ENCODE results near the gene RTN4R. TPM values are rescaled to one million over a fixed set of nuclear protein-coding genes. Genes with fewer than 3 reads are reported as not detected.
A peak's percentile ranks its signal among the peaks of the same experiment; 100 is the strongest.

RTN4R gene
- total RNA-seq, 1 donor from 2014 or later: 38.3 TPM

DNA sequence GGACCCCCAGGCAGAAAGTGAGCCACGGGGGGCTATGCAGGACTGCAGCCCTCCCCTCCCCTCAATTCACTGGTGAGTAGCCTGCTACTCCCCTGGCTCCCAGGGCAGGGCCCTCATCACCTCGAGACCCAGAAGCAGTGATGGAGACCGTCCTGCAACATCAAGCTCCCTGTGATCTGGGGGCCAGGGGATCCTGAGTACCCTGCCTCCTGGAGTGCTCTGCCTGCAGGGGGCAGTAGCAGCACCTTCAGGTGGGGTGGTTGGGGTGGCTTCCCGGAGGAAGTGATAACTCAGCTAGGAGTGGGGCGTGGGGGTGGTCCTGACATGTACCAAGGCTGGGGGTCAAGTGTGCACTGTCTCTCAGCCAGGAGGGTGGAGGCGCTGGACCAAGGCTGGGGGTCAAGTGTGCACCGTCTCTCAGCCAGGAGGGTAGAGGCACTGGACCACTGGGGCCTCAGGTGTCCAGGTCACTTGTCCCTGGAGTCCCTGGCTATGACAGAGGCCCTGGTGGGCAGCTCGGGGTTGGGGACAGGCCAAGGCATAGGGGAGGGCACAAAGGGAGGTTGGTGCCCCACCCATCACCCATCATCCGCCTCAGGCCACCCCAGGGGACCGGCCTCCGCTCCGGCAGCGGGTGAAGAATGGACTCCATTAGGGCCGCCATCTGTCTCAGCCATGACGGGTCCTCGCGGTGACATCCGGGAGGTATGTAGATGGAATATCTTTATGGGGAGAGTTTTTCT lies 9.4 kb downstream of the RTN4R start:
- Mint-ChIP-seq H3K36me3 (ENCODE audit: unreplicated experiment) (no peaks in the 10 kb centered on the region), H3K9me3 (ENCODE audit: unreplicated experiment) (peaks cover 13% of the 10 kb centered on the region), H3K4me1 (ENCODE audit: low read depth, unreplicated experiment) (peaks cover 12% of the 10 kb centered on the region), H3K27me3 (ENCODE audit: unreplicated experiment) (peaks cover under 1% of the 10 kb centered on the region), H3K4me3 (ENCODE audit: unreplicated experiment) (no peak overlapping the region), H3K27ac (ENCODE audit: unreplicated experiment) (no peak overlapping the region)
- TF ChIP-seq, protein P1, sequence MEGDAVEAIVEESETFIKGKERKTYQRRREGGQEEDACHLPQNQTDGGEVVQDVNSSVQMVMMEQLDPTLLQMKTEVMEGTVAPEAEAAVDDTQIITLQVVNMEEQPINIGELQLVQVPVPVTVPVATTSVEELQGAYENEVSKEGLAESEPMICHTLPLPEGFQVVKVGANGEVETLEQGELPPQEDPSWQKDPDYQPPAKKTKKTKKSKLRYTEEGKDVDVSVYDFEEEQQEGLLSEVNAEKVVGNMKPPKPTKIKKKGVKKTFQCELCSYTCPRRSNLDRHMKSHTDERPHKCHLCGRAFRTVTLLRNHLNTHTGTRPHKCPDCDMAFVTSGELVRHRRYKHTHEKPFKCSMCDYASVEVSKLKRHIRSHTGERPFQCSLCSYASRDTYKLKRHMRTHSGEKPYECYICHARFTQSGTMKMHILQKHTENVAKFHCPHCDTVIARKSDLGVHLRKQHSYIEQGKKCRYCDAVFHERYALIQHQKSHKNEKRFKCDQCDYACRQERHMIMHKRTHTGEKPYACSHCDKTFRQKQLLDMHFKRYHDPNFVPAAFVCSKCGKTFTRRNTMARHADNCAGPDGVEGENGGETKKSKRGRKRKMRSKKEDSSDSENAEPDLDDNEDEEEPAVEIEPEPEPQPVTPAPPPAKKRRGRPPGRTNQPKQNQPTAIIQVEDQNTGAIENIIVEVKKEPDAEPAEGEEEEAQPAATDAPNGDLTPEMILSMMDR (IDR thresholded peaks at IDR 0.05; ENCODE audit: partially characterized antibody, unreplicated experiment): peak; percentile 27
- no peak for DNase-seq

DNA sequence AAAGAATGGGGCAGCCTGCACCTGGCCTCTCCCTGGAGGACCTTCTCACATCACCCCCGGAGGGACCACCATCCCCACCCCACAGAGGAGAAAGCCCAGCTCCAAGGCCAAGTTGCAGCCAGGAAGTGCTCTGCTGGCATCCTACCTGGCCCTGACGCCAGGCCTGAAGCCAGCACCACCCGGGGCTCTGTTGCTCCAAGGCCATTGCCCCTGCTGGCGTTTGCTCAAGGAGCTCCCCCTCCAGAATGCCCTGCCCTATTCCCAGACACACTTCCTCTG lies 10.2 kb downstream of the RTN4R start:
- Mint-ChIP-seq H3K36me3 (ENCODE audit: unreplicated experiment) (no peaks in the 10 kb centered on the region), H3K27ac (ENCODE audit: unreplicated experiment) (no peak overlapping the region), H3K9me3 (ENCODE audit: unreplicated experiment) (peaks cover 13% of the 10 kb centered on the region), H3K4me3 (ENCODE audit: unreplicated experiment) (no peak overlapping the region), H3K4me1 (ENCODE audit: low read depth, unreplicated experiment) (peaks cover 15% of the 10 kb centered on the region), H3K27me3 (ENCODE audit: unreplicated experiment) (peaks cover 2% of the 10 kb centered on the region)
- TF ChIP-seq, protein P1 (IDR thresholded peaks at IDR 0.05; ENCODE audit: partially characterized antibody, unreplicated experiment): no peak
- no peak for DNase-seq

DNA sequence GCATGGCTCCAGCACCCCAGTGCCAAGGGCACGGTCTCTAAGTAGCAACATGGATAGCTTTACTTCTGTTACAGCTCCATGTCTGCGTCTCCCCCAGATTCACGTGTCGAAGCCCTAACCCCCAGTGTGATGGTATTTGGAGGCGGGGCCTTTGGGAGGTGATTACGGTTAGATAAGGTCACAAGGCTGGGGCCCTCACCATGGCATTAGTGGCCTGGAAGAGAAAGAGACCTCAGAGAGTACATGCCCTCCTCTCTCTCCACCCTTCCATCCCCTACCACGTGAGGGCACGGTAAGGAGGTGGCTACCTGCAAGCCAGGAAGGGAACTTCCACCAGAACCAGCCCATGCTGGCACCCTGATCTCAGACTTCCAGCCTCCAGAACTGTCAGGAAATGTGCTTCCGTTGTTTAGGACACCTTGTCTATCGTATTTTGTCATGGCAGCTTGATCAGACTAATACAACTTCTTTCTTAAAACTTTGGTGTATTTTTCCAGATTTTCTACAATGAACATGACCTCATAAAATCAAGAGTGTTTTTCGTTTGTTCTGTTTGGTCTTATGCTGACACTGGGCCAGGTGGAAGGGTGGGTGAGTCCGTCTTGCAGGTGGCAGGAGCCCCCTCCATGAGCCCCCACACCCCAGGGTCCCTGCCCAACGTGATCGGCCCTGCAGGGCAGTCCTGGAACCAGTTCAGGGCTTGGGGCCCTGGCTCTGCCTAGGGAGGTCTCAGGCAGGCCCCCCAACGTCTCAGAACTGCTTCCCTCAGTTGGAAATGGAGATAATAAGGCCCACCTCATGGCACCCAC lies 10.7 kb downstream of the RTN4R start:
- no peak for DNase-seq
- H3K4me3 Mint-ChIP-seq (ENCODE audit: unreplicated experiment): no peak overlapping the region
- no peak overlapping the region for H3K27ac Mint-ChIP-seq (ENCODE audit: unreplicated experiment)
- TF ChIP-seq, protein P1 (IDR thresholded peaks at IDR 0.05; ENCODE audit: partially characterized antibody, unreplicated experiment): no peak
- peaks cover 15% of the 10 kb centered on the region for H3K4me1 Mint-ChIP-seq (ENCODE audit: low read depth, unreplicated experiment)
- H3K9me3 Mint-ChIP-seq (ENCODE audit: unreplicated experiment): peaks cover 13% of the 10 kb centered on the region
- no peaks in the 10 kb centered on the region for H3K36me3 Mint-ChIP-seq (ENCODE audit: unreplicated experiment)
- peaks cover 2% of the 10 kb centered on the region for H3K27me3 Mint-ChIP-seq (ENCODE audit: unreplicated experiment)

DNA sequence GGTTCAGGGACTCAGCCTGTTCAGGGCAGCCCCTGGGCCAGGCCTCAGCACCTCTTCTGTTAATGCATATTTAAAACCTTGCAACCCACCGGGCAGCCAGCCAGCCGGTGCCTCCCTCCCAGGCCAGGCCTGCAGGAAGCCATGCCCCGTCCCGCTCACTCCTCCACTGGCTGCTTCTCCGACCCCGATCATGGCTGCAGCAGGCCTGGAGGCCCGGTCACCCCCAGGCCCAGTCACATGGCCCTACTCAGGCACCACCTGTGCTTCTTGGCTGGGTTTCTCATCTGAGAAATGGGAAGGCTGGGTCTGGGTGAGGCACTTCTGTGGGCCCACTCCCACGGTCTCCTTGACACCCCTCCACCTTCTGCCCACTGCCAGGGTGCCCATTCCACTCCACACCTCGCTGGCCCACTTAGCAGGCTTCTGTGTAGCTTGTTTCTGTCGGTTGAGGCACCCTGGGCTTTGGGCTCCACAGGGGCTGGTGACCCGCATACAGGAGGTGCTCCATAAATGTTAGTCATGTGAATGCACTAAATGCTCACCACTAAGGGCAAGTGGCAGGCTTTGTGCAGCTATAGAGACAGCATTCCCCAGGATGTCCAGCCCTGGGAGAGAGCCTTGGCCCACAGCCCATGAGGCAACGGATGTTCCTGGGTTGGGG lies 11.4 kb downstream of the RTN4R start:
- Mint-ChIP-seq H3K27ac (ENCODE audit: unreplicated experiment) (no peak overlapping the region), H3K27me3 (ENCODE audit: unreplicated experiment) (peaks cover 2% of the 10 kb centered on the region), H3K9me3 (ENCODE audit: unreplicated experiment) (peaks cover 13% of the 10 kb centered on the region), H3K4me3 (ENCODE audit: unreplicated experiment) (no peak overlapping the region), H3K4me1 (ENCODE audit: low read depth, unreplicated experiment) (peaks cover 15% of the 10 kb centered on the region), H3K36me3 (ENCODE audit: unreplicated experiment) (no peaks in the 10 kb centered on the region)
- no peak for DNase-seq
- TF ChIP-seq, protein P1 (IDR thresholded peaks at IDR 0.05; ENCODE audit: partially characterized antibody, unreplicated experiment): no peak
